ENCODE results near the gene CTNND2.

CTNND2 gene

DNA sequence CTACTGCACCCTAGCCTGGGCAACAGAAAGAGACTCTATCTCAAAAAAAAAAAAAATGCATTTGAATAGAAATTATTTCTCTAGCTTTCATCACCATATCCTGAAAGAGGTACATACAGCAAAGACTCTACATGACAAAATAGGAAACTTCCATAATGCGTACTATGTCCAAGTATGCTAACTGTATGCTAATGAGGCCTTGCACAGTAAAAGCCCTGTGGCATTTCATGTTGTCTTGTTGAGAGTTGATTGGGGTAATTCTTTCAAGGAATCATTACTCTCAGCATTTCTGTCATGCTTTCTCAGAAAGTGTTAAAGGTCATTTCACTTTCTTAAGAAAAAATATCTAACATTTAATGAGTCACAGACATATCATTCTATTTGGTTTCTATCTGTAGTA is 393.4 kb downstream of the CTNND2 start:
- no peak for DNase-seq

DNA sequence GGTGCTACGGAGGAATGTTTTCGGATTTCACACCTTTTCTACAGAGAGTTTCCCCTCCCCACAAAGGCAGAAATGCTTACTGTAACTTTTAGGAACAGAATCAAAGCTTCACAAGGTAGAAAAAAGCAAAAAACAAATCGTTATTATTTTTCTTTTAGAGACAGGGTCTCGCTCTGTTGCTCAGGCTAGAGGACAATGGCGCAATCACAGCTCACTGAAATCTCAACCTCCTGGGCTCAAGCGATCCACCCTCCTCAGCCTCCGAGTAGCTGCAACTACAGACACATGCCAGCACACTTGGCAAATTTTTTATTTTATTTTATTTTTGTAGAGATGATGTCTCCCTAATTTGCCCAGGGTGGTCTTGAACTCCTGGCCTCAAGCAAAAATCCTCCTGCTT is 394.5 kb downstream of the CTNND2 start:
- DNase-seq = no peak

DNA sequence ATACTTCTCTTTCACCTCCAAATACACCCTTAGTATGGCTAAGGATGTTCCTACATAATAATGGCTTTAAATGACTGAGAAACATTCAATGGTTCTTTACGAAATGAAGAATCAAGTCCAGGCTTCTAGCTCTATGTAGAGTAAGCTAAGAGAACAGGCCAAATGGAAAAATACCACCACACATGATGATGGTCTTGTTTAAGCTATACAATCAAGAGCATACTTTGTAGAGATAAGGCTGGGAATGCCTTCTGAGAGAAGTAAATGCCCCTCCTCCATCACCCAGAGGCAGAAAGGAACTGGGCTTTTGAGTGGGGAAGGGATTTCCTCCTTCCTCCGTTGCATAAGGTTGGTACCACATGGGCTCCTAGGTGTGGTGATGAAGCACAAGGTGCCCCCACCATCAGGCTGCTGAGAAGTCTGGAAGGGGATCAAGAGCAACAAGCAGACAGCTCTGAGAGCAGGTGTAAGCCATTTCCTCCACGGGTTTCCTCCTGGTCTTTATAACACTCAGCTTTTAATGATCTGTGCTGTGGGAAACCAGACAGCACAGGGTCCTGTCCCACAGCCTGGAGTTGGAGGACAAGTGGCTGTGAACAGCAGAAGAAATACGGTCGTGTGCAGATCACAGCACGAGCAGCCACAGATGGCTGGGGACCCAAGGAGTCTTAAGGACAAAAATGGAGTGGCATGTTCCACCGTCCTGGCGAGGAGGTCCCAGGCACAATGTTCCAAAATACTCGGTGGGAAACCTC is 396.9 kb downstream of the CTNND2 start:
- no peak for DNase-seq

- no peak for DNase-seq
Measured at GRCh38 chr5:11504886-11505193, 399.4 kb downstream of the CTNND2 start.

- no peak for DNase-seq
Measured at GRCh38 chr5:11504065-11504885, 400.0 kb downstream of the CTNND2 start.

GRCh38 chr5:11502783-11503182 is 401.5 kb downstream of the CTNND2 start:
- DNase-seq = no peak

DNA sequence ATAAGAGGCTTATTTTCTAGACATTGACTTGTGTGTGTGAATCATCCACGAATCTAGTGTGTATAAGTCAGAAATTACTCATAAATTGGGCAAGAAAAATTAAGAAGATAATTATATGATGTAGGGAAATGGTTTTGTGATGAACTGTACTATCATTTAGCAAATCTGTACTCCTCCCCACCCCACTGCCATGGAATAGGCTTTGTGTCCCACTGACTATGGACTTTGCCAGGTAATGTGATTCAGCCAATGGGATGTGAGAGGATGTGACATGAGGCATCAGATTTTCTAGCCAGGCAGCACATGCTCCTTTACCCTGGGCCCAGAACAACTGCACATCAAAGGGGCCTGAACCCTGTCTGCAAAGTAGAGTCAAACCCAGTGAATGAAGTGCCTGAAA is 406.6 kb downstream of the CTNND2 start:
- DNase-seq = no peak

DNA sequence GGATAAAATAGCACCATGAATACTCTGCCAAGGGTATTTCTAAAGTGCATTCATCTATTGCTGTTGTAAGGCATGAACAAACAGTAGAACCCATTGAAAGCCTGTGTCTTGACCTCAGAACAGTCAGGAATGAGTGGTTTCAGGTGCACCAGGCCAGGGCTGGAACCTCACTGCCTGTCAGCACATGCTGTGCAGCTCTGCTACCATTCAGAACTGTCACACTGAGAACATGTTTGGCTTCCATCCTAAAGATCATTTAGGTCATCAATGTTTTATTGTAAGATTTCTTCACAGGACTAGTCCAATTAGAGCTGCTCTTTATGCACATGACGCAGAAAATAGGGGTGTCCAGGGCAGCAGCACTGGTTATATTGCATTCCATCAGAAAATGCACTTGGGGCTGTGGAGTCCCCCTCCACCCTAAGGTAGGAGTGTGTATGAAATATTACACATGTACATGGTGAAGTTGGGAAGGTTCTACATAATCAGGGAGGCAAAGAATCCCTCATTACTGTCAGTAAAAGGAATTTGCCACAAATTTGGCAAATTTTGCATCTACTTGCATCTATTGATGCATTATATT is 408.0 kb downstream of the CTNND2 start:
- DNase-seq = no peak

GRCh38 chr5:11494340-11494739 is 409.9 kb downstream of the CTNND2 start:
- DNase-seq = no peak

- DNase-seq = no peak
Measured at GRCh38 chr5:11491404-11492075, 412.7 kb downstream of the CTNND2 start.

- no peak for DNase-seq
Measured at GRCh38 chr5:11483630-11484029, 420.6 kb downstream of the CTNND2 start.

DNA sequence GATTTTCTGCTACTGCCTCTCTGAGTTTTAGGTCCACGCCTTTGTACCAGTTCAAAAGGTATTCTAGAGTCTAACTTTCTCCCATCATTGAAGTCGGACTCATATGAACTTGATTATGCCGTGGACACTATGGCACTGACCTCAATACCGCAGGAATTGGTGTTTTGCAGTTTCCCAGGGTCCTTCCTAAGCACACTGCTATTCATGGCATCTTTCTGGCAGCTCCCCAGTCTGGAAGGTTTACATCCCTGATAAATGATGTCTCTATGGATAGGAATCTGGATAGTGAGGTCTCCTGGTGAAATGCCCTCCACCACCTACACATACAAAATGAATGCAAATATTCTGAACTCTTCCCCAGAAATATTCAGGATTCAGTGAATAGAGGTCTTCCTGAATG is 422.2 kb downstream of the CTNND2 start:
- no peak for DNase-seq

DNA sequence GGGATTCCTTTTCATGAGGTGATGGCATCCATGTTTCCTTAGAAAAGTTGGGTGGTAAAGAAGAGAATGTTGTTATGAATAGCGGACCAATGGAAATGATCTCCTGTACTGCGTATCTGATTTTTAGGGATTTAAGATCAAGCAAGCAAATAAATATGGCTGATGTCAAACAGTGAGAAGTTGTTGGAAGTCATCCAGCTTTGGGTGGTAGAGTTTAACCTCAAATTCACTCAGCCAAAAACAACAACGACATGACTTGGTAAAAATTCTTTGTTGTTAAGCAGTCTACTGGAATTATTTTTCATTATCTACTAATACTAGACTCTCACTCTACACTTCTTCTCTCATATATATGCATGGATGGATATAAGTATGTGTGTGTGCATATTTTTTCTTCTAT is 426.5 kb downstream of the CTNND2 start:
- no peak for DNase-seq

DNA sequence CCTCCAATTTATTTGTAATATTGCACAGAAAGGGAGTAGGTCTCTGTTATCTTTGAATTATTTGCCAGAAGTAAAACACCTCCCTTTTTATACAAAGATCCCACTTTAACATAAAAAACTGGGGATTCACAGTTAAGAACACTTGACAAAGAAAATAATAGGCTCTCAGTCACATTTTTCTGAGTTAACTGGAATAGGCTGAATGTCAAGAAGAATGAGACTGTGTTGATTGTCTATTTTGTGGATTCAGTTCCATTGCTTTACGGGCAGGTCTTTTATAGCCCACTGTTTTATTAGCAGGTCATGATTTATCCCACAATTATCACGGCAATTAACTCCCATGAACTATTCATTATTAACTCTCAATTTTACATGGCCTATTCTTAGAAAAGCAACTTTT is 427.4 kb downstream of the CTNND2 start:
- DNase-seq = no peak

DNA sequence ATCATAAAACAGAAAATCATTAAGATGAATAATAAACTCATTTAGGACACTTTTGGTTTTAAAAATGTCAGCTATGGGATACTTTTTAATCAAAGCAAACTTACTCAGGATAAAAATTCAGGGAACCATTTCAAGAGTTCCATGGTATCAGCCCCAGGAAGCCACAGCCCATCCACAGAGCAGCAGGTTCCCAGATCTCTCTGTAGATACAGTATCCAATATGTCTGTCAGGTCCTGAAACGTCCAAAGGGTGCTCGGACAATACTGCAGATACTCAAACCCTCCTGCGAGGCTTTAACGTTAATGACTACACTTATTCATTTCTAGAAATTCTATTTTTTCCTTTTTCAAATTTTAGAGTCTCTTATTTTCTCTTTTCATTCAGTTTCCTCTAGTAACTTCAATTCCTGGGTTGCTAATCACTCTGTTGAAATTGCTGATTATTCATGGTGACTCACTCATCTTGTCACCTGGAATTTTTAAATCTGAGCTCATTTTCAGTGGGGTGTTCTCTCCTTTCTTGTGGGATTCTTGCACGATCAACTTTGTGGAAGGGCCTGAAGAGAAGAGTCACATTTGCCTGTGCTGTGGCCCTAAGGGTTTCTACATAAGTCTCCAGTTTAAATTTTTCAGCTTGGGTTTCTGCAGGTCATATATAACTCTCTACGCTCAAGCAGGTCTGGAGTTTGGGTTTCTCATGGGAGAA is 435.8 kb downstream of the CTNND2 start:
- DNase-seq = no peak

- no peak for DNase-seq
Measured at GRCh38 chr5:11467588-11467987, 436.7 kb downstream of the CTNND2 start.

GRCh38 chr5:11459716-11460115 is 444.5 kb downstream of the CTNND2 start:
- DNase-seq = no peak

- DNase-seq = no peak
Measured at GRCh38 chr5:11455505-11455904, 448.7 kb downstream of the CTNND2 start.

- DNase-seq = no peak
Measured at GRCh38 chr5:11452852-11453251, 451.4 kb downstream of the CTNND2 start.

- no peak for DNase-seq
Measured at GRCh38 chr5:11449966-11450365, 454.3 kb downstream of the CTNND2 start.

DNA sequence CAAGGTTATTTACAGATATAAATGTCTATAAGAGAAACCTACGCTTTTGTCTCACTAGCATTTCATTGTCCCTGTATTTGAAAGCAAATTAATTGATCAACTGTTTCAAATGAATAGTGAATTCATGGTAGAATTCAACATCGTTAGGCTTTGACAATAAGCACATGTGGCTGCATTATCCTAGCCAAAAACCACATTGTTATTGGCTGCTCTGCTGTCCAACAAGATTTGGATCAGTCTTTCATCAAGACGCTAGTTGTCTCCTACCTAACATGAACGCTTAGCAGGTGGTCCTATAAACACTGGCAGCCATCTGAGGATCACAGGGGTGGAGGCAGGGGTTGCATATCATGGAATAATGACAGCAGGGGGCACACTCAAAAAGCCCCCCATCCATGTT is 455.0 kb downstream of the CTNND2 start:
- DNase-seq = no peak

DNA sequence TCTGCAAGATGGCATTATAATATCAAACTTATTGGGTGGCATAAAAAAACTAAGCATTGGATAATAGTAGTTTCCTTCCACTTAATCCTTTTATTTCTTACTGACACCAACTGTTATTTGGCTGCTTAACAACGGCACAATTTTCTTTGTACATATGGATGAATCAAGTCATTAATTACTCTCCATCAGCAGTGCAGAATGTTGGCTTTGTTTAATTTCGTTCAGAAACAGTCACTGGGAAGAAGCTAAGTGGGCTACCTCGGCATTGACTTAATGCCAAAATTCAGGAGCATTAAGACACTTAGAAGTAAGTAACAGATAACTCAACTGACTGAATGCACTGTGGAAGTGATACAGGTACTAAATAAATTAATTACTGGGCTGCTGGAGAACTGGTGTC is 460.4 kb downstream of the CTNND2 start:
- DNase-seq = no peak

- DNase-seq = no peak
Measured at GRCh38 chr5:11432116-11432515, 472.1 kb downstream of the CTNND2 start.
